ENCODE results near the gene CTXN1.
"Not testable (repeated sequence)": the region's sequence is repeated elsewhere in the genome, so short reads cannot be mapped to it uniquely, and the experiment has no call there.

The CTXN1 gene

DNA sequence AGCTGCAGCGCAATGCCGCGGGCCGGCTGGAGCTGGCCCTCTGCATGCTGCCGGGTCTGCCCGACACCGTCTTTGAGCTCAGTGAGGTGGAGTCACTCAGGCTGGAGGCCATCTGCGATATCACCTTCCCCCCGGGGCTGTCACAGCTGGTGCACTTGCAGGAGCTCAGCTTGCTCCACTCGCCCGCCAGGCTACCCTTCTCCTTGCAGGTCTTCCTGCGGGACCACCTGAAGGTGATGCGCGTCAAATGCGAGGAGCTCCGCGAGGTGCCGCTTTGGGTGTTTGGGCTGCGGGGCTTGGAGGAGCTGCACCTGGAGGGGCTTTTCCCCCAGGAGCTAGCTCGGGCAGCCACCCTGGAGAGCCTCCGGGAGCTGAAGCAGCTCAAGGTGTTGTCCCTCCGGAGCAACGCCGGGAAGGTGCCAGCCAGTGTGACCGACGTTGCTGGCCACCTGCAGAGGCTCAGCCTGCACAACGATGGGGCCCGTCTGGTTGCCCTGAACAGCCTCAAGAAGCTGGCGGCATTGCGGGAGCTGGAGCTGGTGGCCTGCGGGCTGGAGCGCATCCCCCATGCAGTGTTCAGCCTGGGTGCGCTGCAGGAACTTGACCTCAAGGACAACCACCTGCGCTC is 26.1 kb downstream of the CTXN1 start:
- DNase-seq: no peak

DNA sequence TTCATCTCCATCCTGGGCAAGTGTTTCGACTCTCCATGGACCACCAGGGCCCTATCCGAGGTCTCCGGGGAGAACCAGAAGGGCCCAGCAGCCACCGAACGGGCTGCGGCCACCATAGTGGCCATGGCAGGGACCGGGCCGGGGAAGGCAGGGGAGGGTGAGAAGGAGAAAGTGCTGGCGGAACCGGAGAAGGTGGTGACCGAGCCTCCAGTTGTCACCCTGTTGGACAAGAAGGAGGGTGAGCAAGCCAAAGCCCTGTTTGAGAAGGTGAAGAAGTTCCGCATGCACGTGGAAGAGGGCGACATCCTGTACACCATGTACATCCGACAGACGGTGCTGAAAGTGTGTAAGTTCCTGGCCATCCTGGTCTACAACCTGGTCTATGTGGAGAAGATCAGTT is 27.0 kb downstream of the CTXN1 start:
- no peak for DNase-seq

DNA sequence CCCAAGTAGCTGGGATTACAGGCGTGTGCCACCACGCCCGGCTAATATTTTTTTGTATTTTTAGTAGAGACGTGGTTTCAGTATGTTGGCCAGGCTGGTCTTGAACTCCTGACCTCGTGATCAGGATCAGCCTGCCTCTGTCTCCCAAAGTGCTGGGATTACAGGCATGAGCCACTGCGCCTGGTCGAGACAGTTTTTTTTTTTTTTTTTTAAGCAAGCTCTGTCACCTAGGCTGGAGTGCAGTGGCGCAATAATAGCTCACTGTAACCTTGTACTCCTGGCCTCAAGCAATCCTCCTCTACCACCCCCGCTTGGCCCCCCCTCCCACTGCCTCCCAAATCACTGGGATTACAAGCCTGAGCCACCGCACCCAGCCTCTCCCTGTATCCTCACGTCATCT is 28.6 kb downstream of the CTXN1 start:
- DNase-seq: no peak

DNA sequence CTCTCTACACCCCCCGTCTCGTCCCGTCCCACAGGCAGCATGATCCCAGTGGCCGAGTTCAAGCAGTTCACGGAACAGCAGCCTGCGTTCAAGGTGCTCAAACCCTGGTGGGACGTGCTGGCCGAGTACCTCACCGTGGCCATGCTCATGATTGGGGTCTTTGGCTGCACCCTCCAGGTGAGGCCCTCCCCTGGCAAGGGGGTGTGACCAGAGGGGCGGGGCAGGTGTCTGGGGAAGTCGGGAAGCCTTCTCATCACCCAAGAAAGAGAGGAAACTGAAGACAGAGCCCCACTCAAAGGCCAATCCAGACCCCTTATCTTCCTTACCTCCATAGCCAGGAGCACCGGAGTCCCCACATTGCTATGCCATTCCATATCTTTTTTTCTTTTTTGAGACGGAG is 30.4 kb downstream of the CTXN1 start:
- no peak for DNase-seq

DNA sequence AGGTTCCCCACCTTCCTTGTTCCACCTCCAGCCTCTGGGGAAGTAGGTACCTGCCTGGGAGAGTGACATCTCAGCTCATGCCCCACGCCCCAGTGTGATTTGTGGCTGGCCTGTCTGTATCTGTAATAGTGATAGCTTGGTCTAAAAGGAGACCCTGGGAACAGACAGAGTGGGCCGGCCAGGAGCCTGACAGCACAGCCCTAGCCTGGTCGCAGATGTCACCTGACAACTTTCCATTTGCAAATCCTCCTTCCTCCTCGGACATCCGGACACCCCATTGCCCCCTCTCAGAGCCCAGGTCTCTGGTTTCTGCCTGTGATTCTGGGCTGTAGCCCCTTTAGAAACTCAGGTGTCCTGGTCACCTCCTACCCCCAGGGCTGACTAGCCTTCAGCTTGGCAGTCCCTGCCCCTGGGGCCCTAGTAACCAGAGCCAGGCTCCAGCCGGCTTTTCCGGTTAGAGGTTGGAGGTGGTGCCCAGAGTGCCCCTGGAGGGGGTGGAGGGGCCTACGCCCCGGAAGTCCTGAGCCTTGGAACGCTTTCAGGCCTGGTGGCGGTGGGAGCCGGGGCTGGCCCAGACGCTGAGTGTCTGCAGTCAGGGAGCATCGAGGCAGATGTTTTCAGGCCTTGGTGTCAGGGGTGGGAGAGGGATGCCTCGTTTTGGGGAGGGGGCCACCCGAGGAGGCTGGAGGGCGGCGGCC is 31.2 kb downstream of the CTXN1 start:
- DNase-seq: no peak

DNA sequence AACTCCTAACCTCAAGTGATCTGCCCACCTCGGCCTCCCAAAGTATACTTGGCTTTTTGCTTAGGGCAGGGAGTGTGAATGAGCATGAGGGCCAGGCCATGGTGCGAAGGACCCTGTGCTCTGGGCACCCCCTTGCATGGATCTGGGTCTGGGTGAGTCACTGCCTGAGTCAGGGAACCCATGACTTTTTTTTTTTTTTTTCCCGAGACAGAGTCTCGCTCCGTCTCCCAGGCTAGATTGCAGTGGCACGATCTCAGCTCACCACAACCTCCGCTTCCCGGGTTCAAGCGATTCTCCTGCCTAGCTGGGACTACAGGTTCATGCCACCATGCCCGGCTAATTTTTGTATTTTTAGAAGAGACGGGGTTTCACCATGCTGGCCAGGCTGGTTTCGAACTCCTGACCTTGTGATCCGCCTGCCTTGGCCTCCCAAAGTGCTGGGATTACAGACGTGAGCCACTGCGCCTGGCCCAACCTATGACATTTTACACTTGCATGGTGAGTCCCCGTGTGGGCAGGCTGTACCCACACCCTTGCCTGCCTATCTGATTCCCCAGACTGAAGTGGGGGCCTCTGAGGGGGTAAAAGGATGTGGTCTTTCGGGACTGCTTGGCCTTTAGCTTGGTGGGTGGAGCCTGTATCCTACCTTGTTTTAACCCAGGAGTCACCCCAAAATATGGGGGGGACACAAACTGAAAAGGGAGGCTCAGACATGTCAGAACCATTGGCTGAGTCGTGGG is 32.4 kb downstream of the CTXN1 start:
- DNase-seq: not testable (repeated sequence)

DNA sequence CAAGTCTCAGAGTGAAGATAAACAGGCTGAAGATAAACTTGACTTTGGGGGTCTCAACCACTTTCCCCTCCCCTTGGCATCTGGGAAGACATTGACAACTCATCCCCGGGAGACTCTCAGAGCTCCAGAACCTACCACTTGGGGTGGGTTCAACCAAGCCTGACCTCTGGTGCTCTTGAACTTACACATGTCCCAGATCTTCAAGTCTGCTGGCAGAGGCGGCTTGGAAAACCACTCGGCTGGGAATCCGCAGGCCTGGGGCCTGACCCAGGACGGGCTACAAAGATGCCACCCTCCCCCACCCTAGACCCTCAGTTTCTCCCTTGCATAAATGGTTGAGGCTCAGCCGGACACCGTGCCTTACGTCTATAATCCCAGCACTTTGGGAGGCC is 37.1 kb downstream of the CTXN1 start:
- no peak for DNase-seq

DNA sequence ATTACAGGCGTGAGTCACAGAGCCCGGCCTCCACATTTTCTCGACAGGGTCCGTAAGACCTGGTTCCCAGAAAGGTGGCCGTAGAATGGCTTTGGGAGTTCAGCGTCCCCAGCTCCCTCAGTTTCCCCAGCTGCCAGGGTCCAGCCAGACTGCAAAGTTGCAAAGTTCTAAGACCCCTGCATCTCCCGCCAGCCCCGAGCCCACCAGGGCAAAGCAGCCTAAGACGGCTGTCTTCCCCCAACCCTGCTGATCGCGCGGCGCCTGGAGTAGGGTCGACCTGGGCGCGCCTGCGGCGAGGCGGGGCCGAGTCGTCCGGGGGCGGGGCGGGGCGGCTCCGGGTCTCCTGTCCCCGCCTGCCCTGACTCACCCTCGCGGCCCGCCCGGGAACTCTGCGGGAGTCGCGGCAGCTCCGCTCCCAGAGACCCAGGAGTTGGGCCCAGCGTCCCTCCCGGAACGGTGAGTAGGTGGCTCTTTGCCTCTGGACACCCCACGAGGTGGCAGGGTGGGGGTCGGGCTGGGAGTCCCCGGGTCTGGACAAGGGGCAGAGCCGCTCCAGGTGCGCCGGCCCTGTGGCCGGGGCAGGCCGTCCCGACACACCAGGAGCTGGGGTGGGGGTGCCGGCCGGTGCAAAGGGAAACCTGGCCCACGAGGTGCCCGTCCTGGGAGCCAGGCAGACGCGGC is 37.6 kb downstream of the CTXN1 start, which contains the start of gene LRRC8E:
LRRC8E (plus strand) TSS at position 366 of the 681 bp plus-strand sequence. CDS start 7,094 bp downstream, outside the sequence.
- no peak for DNase-seq

DNA sequence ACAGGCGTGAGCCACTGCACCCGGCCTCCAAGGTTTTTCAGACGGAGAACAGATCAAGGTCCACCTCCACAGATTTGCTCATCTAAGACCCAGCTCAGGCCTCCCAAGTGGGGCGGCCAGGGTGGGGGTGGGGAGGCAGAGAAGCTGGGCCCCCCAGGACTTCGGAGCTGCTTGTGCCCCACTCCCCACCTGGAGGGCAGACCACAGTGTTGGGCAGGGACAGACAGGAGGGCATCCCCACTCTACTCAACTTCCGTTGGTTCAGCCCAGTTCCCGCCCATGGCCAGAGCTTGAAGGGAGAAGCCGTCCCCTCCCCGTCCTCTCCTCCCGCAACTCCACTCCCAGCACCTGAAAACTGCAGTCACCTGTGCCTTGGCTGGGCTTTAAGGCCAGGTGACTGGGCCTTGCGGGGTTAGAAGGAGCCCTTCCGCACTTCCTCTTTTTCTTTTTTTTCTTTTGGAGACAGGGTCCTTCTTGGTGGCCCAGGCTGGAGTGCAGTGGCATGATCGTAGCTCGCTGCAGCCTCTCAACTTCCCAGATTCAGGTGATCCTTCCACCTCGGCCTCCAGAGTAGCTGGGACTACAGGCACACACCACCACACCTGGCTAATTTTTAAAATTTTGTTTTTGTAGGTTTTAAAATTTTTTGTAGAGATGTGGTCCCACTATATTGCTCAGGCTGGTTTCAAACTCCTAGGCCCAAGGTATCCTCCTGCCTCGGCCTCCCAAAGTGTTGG is 38.4 kb downstream of the CTXN1 start:
- no peak for DNase-seq

DNA sequence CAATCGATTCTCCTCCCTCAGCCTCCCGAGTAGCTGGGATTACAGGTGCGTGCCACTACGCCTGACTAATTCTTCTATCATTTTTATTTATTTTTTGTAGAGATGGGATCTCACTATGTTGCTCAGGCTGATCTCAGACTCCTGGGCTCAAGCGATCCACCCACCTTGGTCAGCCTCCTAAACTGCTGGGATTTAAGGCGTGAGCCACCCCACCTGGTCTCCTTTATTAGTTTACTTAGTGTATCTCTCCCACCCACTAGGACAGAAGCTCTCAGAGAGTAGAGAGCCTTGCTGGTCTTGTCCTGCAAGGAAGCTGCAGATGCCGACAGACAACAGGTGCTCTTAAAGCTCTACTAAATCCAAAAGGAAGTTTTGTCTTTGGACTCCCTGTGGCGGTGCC is 40.1 kb downstream of the CTXN1 start:
- DNase-seq: no peak

DNA sequence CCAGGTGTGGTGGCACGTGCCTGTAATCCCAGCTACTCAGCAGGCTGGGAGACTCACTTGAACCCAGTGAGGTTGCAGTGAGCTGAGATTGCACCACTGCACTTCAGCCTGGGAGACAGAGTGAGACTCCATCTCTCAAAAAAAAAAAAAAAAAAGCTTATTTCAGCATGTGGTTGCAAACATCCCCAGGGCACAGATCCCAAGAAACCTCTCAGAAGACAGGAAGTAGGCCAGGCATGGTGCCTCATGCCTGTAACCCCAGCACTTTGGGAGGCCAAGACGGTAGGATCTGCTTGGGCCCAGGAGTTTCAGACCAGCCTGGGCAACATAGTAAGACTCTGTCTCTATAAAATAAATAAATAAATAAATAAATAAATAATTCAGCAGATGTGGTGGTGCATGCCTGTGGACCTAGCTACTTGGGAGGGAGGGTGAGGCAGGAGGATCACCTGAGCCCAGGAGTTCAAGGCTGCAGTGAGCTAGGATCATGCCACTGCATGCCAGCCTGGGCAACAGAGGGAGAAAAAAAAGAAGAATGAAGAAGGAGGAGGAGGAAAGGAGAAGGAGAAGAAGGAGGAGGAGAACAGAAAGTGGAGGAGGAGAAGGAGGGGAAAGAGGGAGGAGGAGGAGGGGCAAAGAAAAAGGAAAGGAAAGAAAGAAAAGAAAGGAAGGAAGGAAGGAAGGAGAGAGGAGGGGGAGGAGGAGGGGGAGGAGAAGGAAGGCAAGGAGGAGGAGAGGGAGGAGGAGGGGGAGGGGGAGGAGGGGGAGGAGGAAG is 42.0 kb downstream of the CTXN1 start:
- DNase-seq: no peak

DNA sequence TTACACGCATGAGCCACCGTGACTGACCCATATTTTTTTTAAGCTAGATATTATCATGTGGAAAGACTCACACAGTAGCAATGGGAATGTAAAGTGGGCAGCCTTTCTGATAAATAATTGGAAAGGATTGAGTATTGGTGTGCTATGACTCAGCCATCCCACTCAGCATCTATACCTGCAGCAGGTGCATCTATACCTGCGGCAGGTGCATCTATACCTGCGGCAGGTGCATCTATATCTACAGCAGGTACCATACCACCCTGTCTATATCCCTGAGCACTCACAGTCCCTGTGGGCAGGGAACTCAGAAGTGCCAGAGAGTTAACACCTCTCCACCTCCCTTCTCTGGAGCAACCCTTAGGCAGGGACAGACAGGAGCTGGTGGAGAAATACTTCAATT is 42.8 kb downstream of the CTXN1 start:
- DNase-seq: no peak

DNA sequence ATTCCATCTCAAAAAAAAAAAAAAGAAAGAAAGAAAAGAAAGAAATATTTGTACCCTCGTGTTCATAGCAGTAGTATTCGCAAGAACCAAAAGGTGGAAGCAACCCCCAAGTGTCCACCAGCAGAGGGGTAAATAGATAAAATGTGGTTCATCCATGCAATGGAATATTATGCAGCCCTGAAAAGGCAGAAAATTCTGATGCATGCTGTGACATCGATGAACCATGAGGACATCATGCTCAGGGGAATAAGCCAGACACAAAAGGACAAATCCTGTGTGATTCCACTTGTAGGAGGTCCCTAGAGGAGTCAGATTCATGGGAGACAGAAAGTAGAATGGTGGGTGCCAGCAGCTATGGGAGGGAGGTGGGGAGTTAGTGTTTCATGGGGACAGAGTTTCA is 44.0 kb downstream of the CTXN1 start:
- DNase-seq: no peak

DNA sequence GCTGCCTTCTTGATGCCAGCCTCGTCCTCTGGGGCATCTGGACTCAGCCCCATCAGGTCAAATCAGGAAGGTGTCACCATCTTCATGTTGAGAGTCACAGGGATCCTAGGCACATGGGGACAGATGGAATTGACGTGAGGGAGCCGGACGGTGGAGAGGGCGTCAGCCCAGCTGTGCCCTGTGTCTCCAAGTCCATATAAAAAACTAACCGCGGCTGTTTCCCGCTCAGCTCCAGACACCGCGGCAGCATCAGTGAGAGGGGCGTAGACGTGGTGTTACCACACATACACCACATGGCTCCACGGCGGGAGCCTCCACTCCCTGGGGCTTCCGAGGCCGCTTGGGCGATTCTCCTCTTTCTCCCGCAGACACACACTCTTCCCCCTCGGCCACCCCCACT is 46.1 kb downstream of the CTXN1 start:
- no peak for DNase-seq

DNA sequence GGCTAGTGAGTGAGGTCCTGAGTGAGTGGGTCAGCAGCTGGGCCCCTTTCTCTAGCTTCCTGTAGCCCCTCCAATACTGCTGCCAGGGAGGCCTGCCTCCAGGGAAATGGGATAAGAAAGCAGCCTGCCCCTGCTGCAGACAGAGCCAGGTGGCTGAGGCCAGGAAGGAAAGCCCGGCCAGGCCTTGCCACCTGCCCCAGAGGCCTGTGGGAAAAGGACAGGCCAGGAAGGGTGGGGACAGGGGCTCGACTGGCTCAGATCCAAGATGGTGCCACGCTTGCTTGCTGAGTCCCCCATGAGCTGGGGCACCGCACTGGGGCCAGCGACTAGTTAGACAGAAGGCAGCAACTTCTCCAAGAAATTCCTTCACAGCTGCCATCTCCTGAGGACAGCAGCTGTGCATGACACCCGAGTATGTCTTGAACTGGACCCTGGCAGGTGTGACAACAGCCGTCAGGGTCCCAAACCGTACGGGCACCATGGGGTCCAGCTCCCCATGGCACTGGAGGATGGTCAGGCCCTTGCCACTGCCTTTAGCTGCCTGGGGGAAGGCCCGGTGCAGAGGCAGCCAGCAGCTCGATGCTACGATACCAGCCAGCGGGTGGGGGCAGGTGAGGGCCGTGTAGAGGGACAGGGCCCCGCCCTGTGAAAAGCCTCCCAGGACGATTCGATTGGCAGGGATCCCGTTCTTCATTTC is 46.7 kb downstream of the CTXN1 start:
- no peak for DNase-seq

DNA sequence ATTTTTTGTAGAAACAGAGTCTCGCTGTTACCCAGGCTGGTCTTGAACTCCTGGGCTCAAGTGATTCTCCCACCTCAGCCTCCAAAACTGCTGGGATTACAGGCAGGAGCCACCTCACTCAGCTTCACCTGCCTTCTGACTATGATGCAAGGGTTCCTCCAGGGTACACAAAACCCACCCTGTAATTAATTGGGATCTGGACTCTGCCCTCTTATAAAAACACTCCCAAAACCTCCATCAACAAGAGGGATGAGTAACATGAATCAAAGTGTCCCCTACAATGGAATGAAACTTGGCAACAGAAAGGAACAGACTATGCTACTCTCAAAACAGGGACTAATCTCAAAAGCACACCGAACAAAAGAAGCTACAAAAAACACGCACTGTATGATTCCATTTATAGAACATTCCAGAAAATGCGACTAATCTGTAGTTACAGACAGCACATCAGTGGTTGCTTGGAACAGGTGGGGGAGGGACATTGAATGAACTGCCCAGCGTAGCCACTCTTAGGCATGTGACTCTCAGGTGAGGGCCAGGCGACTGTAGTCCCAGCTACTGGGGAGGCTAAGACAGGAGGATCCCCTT is 48.6 kb downstream of the CTXN1 start:
- no peak for DNase-seq

DNA sequence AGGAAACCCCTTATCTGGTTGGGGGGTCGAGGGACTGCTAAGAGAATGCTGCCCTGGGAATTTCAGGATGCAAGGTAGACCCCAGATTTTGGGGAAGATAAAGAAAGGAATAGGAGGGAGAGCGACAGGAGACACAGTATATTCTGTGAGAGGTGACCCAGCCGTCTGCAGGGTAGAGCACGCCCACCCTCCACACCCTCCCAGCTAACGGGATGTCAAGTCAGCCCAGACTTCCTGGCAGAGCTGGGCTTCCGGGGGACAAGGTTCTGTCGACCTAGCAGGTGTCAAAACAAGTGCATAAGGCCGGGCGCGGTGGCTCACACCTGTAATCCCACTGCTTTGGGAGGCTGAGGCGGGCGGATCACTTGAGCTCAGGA is 51.0 kb downstream of the CTXN1 start:
- DNase-seq: no peak
